ENCODE measurements around the gene GSTT2.

Gene GSTT2

GRCh38 chr22:24028533-24028932 is 48.6 kb downstream of the GSTT2 start:
- Histone ChIP-seq H3K9ac (ENCODE audit: low read depth, low read length) (no peak overlapping the region), H3K9me3 (ENCODE audit: insufficient read depth, low read length, severe bottlenecking) (no peaks in the 10 kb centered on the region), H3K27me3 (ENCODE audit: insufficient read depth, low read length, poor library complexity) (no peaks in the 10 kb centered on the region), H3K79me2 (ENCODE audit: insufficient read depth, low read length) (peaks cover 92% of the 10 kb centered on the region), H3K4me1 (ENCODE audit: insufficient read depth, low read length) (no peaks in the 10 kb centered on the region), H4K20me1 (ENCODE audit: insufficient read depth, low read length) (peaks cover 33% of the 10 kb centered on the region), H3K4me3 (ENCODE audit: low read depth in 1 of 2, low read length in 2 of 2) (no peak overlapping the region), H3K27ac (ENCODE audit: low read length) (no peak overlapping the region), H2AFZ (ENCODE audit: low read depth, low read length) (no peak overlapping the region), H3K36me3 (ENCODE audit: insufficient read depth, low read length) (peaks cover 17% of the 10 kb centered on the region; the same call in 1 of the 2 replicates), H3K4me2 (ENCODE audit: insufficient read depth, low read length) (no peak overlapping the region)
- no peak for ATAC-seq (ENCODE audit: insufficient read depth, low read depth)
- no peak for TF ChIP-seq EZH2 (IDR thresholded peaks at IDR 0.05; ENCODE audit: borderline replicate concordance, low read depth, low read length, severe bottlenecking)
- no peak for TF ChIP-seq CTCF (IDR thresholded peaks at IDR 0.05; ENCODE audit: borderline replicate concordance, extremely low read depth, low read length, poor library complexity, severe bottlenecking)
- DNase-seq: no peak

- Histone ChIP-seq H3K9ac (ENCODE audit: low read depth, low read length) (no peak overlapping the region), H3K9me3 (ENCODE audit: insufficient read depth, low read length, severe bottlenecking) (no peaks in the 10 kb centered on the region), H3K79me2 (ENCODE audit: insufficient read depth, low read length) (peaks cover 92% of the 10 kb centered on the region), H3K4me3 (ENCODE audit: low read depth in 1 of 2, low read length in 2 of 2) (no peak overlapping the region), H2AFZ (ENCODE audit: low read depth, low read length) (no peak overlapping the region), H3K4me1 (ENCODE audit: insufficient read depth, low read length) (no peaks in the 10 kb centered on the region), H3K36me3 (ENCODE audit: insufficient read depth, low read length) (peaks cover 17% of the 10 kb centered on the region; the same call in 1 of the 2 replicates), H4K20me1 (ENCODE audit: insufficient read depth, low read length) (peaks cover 39% of the 10 kb centered on the region), H3K4me2 (ENCODE audit: insufficient read depth, low read length) (no peak overlapping the region), H3K27me3 (ENCODE audit: insufficient read depth, low read length, poor library complexity) (no peaks in the 10 kb centered on the region), H3K27ac (ENCODE audit: low read length) (no peak overlapping the region)
- DNase-seq (no peak), ATAC-seq (ENCODE audit: insufficient read depth, low read depth) (no peak)
- TF ChIP-seq EZH2 (IDR thresholded peaks at IDR 0.05; ENCODE audit: borderline replicate concordance, low read depth, low read length, severe bottlenecking) (no peak), CTCF (IDR thresholded peaks at IDR 0.05; ENCODE audit: borderline replicate concordance, extremely low read depth, low read length, poor library complexity, severe bottlenecking) (no peak)
Observed at GRCh38 chr22:24029304-24029703, 49.4 kb downstream of the GSTT2 start.

GRCh38 chr22:24030186-24030702 is 50.3 kb downstream of the GSTT2 start:
- Histone ChIP-seq H3K9ac (ENCODE audit: low read depth, low read length) (no peak overlapping the region), H4K20me1 (ENCODE audit: insufficient read depth, low read length) (peaks cover 47% of the 10 kb centered on the region), H3K36me3 (ENCODE audit: insufficient read depth, low read length) (peaks cover 15% of the 10 kb centered on the region; the same call in 1 of the 2 replicates), H3K4me2 (ENCODE audit: insufficient read depth, low read length) (no peak overlapping the region), H3K79me2 (ENCODE audit: insufficient read depth, low read length) (peaks cover 92% of the 10 kb centered on the region), H3K4me1 (ENCODE audit: insufficient read depth, low read length) (no peaks in the 10 kb centered on the region), H3K27me3 (ENCODE audit: insufficient read depth, low read length, poor library complexity) (no peaks in the 10 kb centered on the region), H3K27ac (ENCODE audit: low read length) (no peak overlapping the region), H3K4me3 (ENCODE audit: low read depth in 1 of 2, low read length in 2 of 2) (no peak overlapping the region), H2AFZ (ENCODE audit: low read depth, low read length) (no peak overlapping the region), H3K9me3 (ENCODE audit: insufficient read depth, low read length, severe bottlenecking) (no peaks in the 10 kb centered on the region)
- TF ChIP-seq CTCF (IDR thresholded peaks at IDR 0.05; ENCODE audit: borderline replicate concordance, extremely low read depth, low read length, poor library complexity, severe bottlenecking) (no peak), EZH2 (IDR thresholded peaks at IDR 0.05; ENCODE audit: borderline replicate concordance, low read depth, low read length, severe bottlenecking) (no peak)
- no peak for DNase-seq
- ATAC-seq (ENCODE audit: insufficient read depth, low read depth): no peak

All from DND-41 (cell line).